ENCODE results near the gene SORCS2.

SORCS2 gene

DNA sequence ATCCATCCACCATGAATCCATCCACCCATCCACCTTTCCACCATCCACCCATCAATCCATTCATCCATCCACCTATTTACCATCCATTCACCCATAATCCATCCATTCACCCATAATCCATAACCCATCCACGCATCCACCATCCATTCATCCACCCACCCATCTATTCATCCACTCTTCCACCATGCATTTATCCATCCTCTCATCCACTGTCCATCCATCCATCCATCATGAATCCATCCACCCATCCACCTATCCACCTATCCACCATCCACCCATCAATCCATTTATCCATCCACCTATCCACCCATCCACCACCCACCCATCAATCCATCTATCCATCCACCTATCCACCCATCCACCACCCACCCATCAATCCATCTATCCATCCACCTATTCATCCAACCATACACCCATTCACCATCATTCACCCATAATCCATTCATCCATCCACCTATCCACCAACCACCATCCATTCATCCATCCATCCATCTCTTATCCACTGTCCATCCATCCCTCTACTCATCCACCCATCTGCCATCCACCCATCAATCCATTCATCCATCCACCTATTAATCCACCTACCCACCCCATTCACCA, 422.1 kb downstream of the SORCS2 start:
- H3K27ac Mint-ChIP-seq: no peak overlapping the region
- intact Hi-C loops (cut with micrococcal nuclease): no loop called here
- no peak overlapping the region for H3K4me3 Mint-ChIP-seq
- H3K36me3 Mint-ChIP-seq (ENCODE audit: low read depth): no peaks in the 10 kb centered on the region
- peaks cover 12% of the 10 kb centered on the region for H3K27me3 Mint-ChIP-seq
- no peaks in the 10 kb centered on the region for H3K9me3 Mint-ChIP-seq
- H3K4me1 Mint-ChIP-seq (ENCODE audit: low read depth): no peaks in the 10 kb centered on the region

GRCh38 chr4:7616193-7616592, 423.9 kb downstream of the SORCS2 start:
- Mint-ChIP-seq H3K4me3 (no peak overlapping the region), H3K9me3 (no peaks in the 10 kb centered on the region), H3K4me1 (ENCODE audit: low read depth) (peaks cover 5% of the 10 kb centered on the region), H3K27ac (no peak overlapping the region), H3K27me3 (peaks cover 15% of the 10 kb centered on the region), H3K36me3 (ENCODE audit: low read depth) (no peaks in the 10 kb centered on the region)
- intact Hi-C loops (cut with micrococcal nuclease): no loop called here

DNA sequence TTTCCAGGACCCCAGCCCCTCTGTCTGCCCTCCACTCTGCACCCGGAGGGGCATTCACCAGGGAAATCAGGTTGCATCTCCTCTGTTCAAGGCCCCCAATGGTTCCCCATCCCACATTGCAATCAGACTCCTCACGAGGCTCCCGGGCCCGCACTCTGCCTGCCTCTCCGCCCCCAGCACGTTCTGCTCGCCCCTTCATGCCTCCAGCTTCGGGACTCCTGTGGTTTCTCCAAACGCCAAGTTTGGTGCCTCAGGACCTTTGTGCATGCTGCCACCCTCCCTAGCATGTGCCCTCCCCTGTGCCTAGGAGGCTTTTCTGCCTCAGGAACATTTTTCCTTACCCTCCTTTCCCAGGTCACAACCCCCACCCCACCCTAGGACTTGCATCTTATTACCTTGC, 426.0 kb downstream of the SORCS2 start:
- Mint-ChIP-seq H3K36me3 (ENCODE audit: low read depth) (no peaks in the 10 kb centered on the region), H3K4me1 (ENCODE audit: low read depth) (peaks cover 5% of the 10 kb centered on the region), H3K9me3 (no peaks in the 10 kb centered on the region), H3K4me3 (no peak overlapping the region), H3K27ac (no peak overlapping the region), H3K27me3 (peaks cover 20% of the 10 kb centered on the region)
- intact Hi-C loops (cut with micrococcal nuclease): no loop called here

GRCh38 chr4:7620086-7620813, 427.9 kb downstream of the SORCS2 start:
- Mint-ChIP-seq H3K36me3 (ENCODE audit: low read depth) (no peaks in the 10 kb centered on the region), H3K4me3 (no peak overlapping the region), H3K27me3 (peaks cover 27% of the 10 kb centered on the region), H3K27ac (no peak overlapping the region), H3K4me1 (ENCODE audit: low read depth) (peaks cover 5% of the 10 kb centered on the region), H3K9me3 (no peaks in the 10 kb centered on the region)
- intact Hi-C loops (cut with micrococcal nuclease): no loop called here

GRCh38 chr4:7620814-7621176, 428.5 kb downstream of the SORCS2 start:
- no peak overlapping the region for H3K4me3 Mint-ChIP-seq
- H3K9me3 Mint-ChIP-seq: no peaks in the 10 kb centered on the region
- H3K4me1 Mint-ChIP-seq (ENCODE audit: low read depth): peaks cover 5% of the 10 kb centered on the region
- H3K36me3 Mint-ChIP-seq (ENCODE audit: low read depth): no peaks in the 10 kb centered on the region
- peaks cover 32% of the 10 kb centered on the region for H3K27me3 Mint-ChIP-seq
- intact Hi-C loops (cut with micrococcal nuclease): no loop called here
- no peak overlapping the region for H3K27ac Mint-ChIP-seq

DNA sequence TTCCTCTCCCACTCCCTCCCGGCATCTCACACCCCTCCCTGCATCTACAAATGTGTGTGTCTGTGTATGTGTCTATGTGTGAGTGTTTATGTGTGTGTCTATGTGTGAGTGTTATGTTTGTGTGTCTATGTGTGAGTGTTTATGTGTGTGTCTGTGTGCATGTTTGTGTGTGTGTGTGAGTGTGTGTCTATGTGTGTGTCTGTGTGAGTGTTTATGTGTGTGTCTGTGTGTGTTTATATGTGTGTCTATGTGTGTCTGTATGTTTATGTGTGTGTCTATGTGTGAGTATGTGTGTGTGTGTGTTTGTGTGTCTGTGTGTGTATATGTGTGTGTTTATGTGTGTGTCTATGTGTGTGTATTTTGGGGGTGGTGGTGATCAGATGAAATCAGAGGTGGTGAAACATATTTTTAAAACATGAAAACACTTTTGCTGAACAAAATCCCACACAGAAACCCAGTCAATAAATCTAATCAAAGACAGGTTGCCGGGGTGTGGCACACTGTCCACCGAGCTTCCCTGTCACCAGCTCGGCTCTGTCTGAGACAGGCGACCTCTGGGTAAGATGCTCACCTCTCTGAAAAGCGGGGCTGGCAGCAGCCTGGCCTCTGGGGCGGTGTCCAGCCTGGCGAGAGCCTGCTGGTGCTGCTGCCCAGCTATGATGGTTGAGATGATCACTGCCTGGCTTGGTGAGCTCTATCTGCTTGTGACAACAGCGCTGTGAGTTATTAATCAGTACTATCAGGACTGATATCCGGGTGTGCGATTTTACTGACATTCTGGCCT, 429.1 kb downstream of the SORCS2 start:
- no peaks in the 10 kb centered on the region for H3K9me3 Mint-ChIP-seq
- no peak overlapping the region for H3K27ac Mint-ChIP-seq
- H3K27me3 Mint-ChIP-seq: peaks cover 29% of the 10 kb centered on the region
- no peaks in the 10 kb centered on the region for H3K36me3 Mint-ChIP-seq (ENCODE audit: low read depth)
- intact Hi-C loops (cut with micrococcal nuclease): no loop called here
- H3K4me1 Mint-ChIP-seq (ENCODE audit: low read depth): peaks cover 5% of the 10 kb centered on the region
- H3K4me3 Mint-ChIP-seq: no peak overlapping the region

DNA sequence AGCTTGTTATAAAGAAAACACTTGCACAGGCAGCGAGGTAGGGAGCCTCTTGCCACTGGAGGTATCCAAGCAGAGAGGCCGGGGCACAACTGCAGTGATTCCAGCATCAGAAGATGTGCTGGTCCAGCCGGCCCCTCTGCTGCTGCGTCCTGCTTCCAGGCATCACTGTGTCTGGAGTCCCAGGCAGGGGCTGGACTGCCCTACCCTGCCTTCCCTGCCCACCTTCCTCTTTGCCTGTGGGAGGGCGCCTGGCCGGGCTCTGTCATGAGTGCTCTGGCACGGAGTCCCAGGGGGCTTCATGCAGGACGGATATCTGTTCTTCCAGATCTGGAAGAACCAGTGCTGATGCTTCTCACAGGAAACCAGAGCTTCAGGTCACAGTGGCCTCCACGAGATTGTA, 430.0 kb downstream of the SORCS2 start:
- Mint-ChIP-seq H3K27ac (no peak overlapping the region), H3K27me3 (peaks cover 31% of the 10 kb centered on the region), H3K9me3 (no peaks in the 10 kb centered on the region), H3K4me1 (ENCODE audit: low read depth) (peaks cover 5% of the 10 kb centered on the region), H3K36me3 (ENCODE audit: low read depth) (no peaks in the 10 kb centered on the region), H3K4me3 (no peak overlapping the region)
- intact Hi-C loops (cut with micrococcal nuclease): no loop called here

DNA sequence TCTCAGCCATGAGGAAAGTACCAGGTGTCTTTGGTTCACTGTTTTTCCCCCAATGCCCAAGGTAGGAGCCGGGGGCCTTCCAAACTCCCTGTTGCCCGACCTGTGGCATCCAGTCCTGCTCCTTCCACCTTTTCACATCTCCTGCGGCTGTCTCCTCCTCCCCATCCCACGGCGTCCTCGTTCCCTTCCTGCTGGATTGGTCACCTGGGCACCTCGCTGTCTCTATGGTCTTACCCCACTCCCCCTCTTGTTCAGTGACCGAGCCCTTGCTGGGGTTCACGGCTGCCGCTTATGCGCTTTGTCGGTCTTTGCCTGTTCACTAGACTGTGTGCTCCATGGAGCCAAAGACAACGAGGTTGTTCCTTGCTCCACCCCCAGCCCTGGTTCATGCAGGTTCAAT, 431.1 kb downstream of the SORCS2 start:
- Mint-ChIP-seq H3K4me3 (no peak overlapping the region), H3K4me1 (ENCODE audit: low read depth) (peaks cover 5% of the 10 kb centered on the region), H3K9me3 (no peaks in the 10 kb centered on the region), H3K27me3 (peaks cover 28% of the 10 kb centered on the region), H3K36me3 (ENCODE audit: low read depth) (no peaks in the 10 kb centered on the region), H3K27ac (no peak overlapping the region)
- intact Hi-C loops (cut with micrococcal nuclease): no loop called here

DNA sequence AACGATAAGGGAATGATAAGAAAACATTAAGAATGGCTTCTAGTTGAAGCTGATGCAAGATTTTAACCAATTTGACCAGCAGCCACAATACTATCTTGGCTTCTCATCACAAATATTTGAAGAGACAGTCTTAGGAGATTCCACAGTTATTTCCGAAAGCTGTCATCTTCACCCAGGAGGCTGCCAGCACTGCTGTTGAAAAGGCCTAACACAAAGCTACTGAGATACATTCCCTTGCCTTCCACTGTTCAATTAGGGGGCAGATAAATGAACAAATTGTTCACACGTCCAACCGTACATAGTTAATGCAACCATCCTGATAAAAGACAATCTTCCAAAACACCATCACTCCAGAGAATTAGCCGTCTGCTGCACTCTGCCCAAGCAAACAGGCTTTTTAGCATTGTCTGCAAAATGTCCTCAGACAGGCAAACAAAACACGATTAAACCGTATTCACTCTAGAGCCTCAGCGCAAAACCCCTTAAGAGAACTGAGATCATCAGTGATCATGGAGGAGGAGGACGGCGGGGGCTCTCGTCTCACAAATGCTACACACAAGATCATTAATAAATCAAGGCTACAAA, 432.1 kb downstream of the SORCS2 start:
- intact Hi-C loops (cut with micrococcal nuclease): no loop called here
- Mint-ChIP-seq H3K27ac (no peak overlapping the region), H3K27me3 (peaks cover 30% of the 10 kb centered on the region), H3K9me3 (peaks cover 2% of the 10 kb centered on the region), H3K4me3 (no peak overlapping the region), H3K4me1 (ENCODE audit: low read depth) (peaks cover 5% of the 10 kb centered on the region), H3K36me3 (ENCODE audit: low read depth) (no peaks in the 10 kb centered on the region)

- intact Hi-C loops (cut with micrococcal nuclease): no loop called here
- no peak overlapping the region for H3K4me3 Mint-ChIP-seq
- peaks cover 1% of the 10 kb centered on the region for H3K4me1 Mint-ChIP-seq (ENCODE audit: low read depth)
- peaks cover 8% of the 10 kb centered on the region for H3K9me3 Mint-ChIP-seq
- peaks cover 31% of the 10 kb centered on the region for H3K27me3 Mint-ChIP-seq
- H3K27ac Mint-ChIP-seq: no peak overlapping the region
- H3K36me3 Mint-ChIP-seq (ENCODE audit: low read depth): no peaks in the 10 kb centered on the region
Measured at GRCh38 chr4:7625071-7625470, 432.7 kb downstream of the SORCS2 start.

- Mint-ChIP-seq H3K9me3 (peaks cover 9% of the 10 kb centered on the region), H3K27ac (no peak overlapping the region), H3K4me3 (no peak overlapping the region), H3K36me3 (ENCODE audit: low read depth) (no peaks in the 10 kb centered on the region), H3K27me3 (peaks cover 35% of the 10 kb centered on the region), H3K4me1 (ENCODE audit: low read depth) (peaks cover 13% of the 10 kb centered on the region)
- intact Hi-C loops (cut with micrococcal nuclease): no loop called here
Measured at GRCh38 chr4:7626531-7626930, 434.2 kb downstream of the SORCS2 start.

DNA sequence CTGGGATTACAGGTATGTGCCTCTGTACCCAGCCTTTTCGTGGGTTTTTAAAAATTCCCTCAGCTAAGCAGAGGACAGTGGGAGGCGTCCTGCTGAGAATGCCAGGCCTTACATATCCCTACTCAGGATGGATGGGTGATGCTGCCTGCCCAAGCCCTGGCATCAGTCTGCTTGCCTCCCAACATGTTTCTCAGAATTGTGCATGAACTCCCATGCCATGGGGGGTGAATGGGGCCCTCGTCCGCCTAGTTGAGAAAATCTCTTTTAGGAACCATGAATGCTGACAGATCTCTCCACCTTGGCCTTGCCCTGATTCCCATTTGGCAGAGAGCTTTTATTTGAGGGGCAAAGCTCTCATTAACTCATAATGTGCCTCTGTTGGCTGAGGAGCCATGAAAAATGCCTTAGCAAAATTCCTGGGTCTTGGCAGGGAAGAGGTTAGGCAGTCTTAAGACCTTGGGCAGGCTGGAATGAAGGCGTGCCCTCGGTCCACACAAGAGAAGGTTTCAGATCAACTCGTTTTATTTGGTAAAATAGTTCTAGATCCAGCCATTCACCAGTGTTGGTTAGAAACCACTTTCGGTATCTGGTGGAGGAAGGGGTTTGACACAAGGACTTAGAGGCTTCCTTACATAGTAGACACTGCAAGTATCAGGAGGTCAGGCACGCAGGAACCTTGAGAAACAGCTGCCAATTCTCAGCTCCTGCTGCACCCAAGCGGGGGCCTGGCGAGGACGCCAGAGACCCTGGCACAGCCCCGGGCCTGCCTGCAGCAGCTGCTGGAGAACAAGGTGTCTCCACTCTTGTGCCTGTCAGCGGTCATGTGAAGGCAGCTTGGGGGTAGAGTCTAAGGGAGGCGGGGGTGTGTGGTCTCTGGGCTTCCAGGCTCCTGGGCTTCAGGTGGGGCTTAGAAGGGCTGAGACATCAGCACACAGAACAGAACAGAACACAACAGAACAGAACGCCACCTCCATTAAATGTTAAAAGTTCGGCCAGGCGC, 435.2 kb downstream of the SORCS2 start:
- Mint-ChIP-seq H3K4me1 (ENCODE audit: low read depth) (peaks cover 18% of the 10 kb centered on the region), H3K36me3 (ENCODE audit: low read depth) (no peaks in the 10 kb centered on the region), H3K27ac (no peak overlapping the region), H3K9me3 (peaks cover 9% of the 10 kb centered on the region), H3K27me3 (peaks cover 45% of the 10 kb centered on the region), H3K4me3 (no peak overlapping the region)
- intact Hi-C loops (cut with micrococcal nuclease): no loop called here

DNA sequence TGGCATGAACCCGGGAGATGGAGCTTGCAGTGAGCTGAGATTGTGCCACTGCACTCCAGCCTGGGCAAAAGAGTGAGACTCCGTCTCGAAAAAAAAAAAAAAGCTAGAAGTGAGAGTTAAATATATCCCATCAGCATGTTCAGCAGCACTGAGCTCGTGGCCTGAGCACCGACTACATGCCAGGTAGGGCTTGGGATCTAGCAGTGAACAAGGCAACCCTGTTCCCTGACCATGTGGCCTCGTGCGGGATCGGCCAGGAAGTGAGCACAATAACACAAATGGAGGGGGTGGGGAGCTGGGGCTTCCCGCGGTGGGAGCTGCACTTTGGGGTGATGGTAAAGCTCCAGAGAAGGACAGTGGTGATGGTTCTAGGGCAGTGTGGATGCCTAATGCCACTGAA, 436.1 kb downstream of the SORCS2 start:
- Mint-ChIP-seq H3K4me3 (no peak overlapping the region), H3K9me3 (peaks cover 9% of the 10 kb centered on the region), H3K36me3 (ENCODE audit: low read depth) (no peaks in the 10 kb centered on the region), H3K27me3 (peaks cover 47% of the 10 kb centered on the region), H3K4me1 (ENCODE audit: low read depth) (peaks cover 20% of the 10 kb centered on the region), H3K27ac (no peak overlapping the region)
- intact Hi-C loops (cut with micrococcal nuclease): no loop called here

All from dendritic cell treated with granulocyte-macrophage colony-stimulating factor and Interleukin-4, amounts not matched to agents 40 ng/mL and 50 ng/mL, for 4 days (primary cell).